SU-DHL-6 (cell line): ENCODE measurements around the gene DSCAML1.

Experiments used
- EZH2phosphoT487 ChIP-seq: fragments of 200-600 bp; sonication (generic), shearing (Covaris generic); conservative IDR thresholded peaks from 2 replicates; pipeline ENCODE4 v1.6.1; 2018; ENCODE audit warnings: mild to moderate bottlenecking, antibody characterized with exemption, low read length, moderate library complexity, mixed read lengths
- TF ChIP-seq, protein P1 (sequence below): fragments of 200-600 bp; sonication (generic); IDR thresholded peaks from one replicate; pipeline ENCODE4 v1.5.1; 2017; ENCODE audit warnings: antibody characterized with exemption, mild to moderate bottlenecking, low read length, moderate library complexity; ENCODE audit not compliant: insufficient read depth, poor library complexity, severe bottlenecking

DNA sequence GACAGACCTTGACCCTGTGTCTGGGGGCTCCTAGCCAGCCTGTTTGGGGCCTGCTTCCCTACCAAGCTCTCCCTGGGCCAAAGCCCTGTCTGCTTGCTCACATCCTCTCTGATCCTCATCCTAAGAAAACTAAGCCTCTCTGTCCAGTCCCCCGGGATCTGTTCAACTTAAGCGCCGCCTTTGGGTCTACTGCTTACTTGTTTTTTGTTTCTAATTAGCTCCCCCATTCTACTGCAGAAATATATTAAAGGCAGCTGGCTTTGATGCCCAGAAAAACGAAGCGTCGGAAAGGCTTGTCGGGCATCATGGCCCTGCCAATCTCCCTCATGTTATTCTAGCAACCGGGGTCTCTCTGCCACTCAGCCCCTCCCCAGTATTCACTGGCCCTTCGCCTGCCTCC, 3.4 kb downstream of the DSCAML1 start:
- TF ChIP-seq, protein P1, sequence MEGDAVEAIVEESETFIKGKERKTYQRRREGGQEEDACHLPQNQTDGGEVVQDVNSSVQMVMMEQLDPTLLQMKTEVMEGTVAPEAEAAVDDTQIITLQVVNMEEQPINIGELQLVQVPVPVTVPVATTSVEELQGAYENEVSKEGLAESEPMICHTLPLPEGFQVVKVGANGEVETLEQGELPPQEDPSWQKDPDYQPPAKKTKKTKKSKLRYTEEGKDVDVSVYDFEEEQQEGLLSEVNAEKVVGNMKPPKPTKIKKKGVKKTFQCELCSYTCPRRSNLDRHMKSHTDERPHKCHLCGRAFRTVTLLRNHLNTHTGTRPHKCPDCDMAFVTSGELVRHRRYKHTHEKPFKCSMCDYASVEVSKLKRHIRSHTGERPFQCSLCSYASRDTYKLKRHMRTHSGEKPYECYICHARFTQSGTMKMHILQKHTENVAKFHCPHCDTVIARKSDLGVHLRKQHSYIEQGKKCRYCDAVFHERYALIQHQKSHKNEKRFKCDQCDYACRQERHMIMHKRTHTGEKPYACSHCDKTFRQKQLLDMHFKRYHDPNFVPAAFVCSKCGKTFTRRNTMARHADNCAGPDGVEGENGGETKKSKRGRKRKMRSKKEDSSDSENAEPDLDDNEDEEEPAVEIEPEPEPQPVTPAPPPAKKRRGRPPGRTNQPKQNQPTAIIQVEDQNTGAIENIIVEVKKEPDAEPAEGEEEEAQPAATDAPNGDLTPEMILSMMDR: no peak
- TF ChIP-seq EZH2phosphoT487: no peak
